GM12878 (cell line): ENCODE results near the gene EVI5L. TPM values are rescaled to one million over a fixed set of nuclear protein-coding genes. Genes with fewer than 3 reads are reported as not detected.

Source experiments
- ATAC-seq: fragments of 200-7000 bp; cut with Tn5 transposase; 3 replicates; pipeline ENCODE4 v1.9.1; 2020; ENCODE audit warnings: mild to moderate bottlenecking, moderate library complexity
- BruUV-seq: library from RNA; stranded (reverse); fragments of 400-500 nt; replicated peaks from 2 replicates; lab custom pipeline; 2021; lab: Mats Ljungman, UMichigan
- CTCF ChIA-PET: fragments of 300-600 bp; sonication (Branson Sonifier 250); formaldehyde crosslinking; extraction: SDS; loops from one replicate; lab custom pipeline; 2021; ENCODE audit warnings: inconsistent platforms; lab: Yijun Ruan, JAX
- POLR2A ChIA-PET: fragments of 350-600 bp; formaldehyde crosslinking; extraction: SDS; loops from one replicate; lab custom pipeline; 2021; ENCODE audit warnings: inconsistent platforms; lab: Charles Lee
- RAD21 ChIA-PET: fragments of 300-600 bp; sonication (Branson Sonifier 250); formaldehyde crosslinking; loops from one replicate; lab custom pipeline; 2023; ENCODE audit warnings: antibody characterized with exemption; ENCODE audit not compliant: unreplicated experiment; lab: Charles Lee
- SMC1A ChIA-PET: fragments of 300-600 bp; sonication (Branson Sonifier 250); formaldehyde crosslinking; loops from one replicate; lab custom pipeline; 2023; ENCODE audit not compliant: unreplicated experiment, uncharacterized antibody; lab: Charles Lee
- DNase-seq: peaks from one replicate; pipeline ENCODE4 v3.0.0-alpha.2; 2011; ENCODE audit warnings: low read depth, low spot score
- FAIRE-seq: peaks from 3 replicates; lab custom pipeline; 2011; peaks lifted over from hg19 to GRCh38; lab: Jason Lieb, UNC
- H2AFZ ChIP-seq: 2 replicates; pipeline ENCODE4 v1.6.0; 2011; ENCODE audit warnings: low read depth, low read length, control low read depth; ENCODE audit not compliant: control insufficient read depth
- H3K27ac ChIP-seq: 2 replicates; pipeline ENCODE4 v1.5.1; 2011; ENCODE audit warnings: control low read depth; ENCODE audit not compliant: control insufficient read depth, insufficient read depth
- H3K27me3 ChIP-seq, 2 experiments: replicated peaks in 1 of 2; 2 replicates each; pipeline versions ENCODE4 v1.6.0 to v1.6.1; 2011; ENCODE audit warnings: low read length in 1 of 2; ENCODE audit not compliant: control insufficient read depth in 2 of 2, insufficient read depth in 2 of 2
- H3K36me3 ChIP-seq, 2 experiments: 2 replicates each; pipeline ENCODE4 v1.5.1; 2011; ENCODE audit warnings: low read length in 1 of 2; ENCODE audit not compliant: control insufficient read depth in 2 of 2, insufficient read depth in 2 of 2
- H3K4me1 ChIP-seq: 2 replicates; pipeline ENCODE4 v1.6.1; 2011; ENCODE audit warnings: mild to moderate bottlenecking, low read length, moderate library complexity, mixed read lengths; ENCODE audit not compliant: control insufficient read depth, insufficient read depth
- H3K4me2 ChIP-seq: 2 replicates; pipeline ENCODE4 v1.6.0; 2011; ENCODE audit warnings: control low read depth; ENCODE audit not compliant: control insufficient read depth, insufficient read depth
- H3K4me3 ChIP-seq: fragments of 200-600 bp; sonication (generic); 2 replicates; pipeline ENCODE4 v1.5.1; 2016
- H3K79me2 ChIP-seq: 2 replicates; pipeline ENCODE4 v1.6.0; 2011; ENCODE audit warnings: low read length; ENCODE audit not compliant: control insufficient read depth, insufficient read depth
- H3K9ac ChIP-seq: 2 replicates; pipeline ENCODE4 v1.8.0; 2011; ENCODE audit warnings: low read length, control low read depth, mixed read lengths; ENCODE audit not compliant: control insufficient read depth, insufficient read depth
- H3K9me3 ChIP-seq: replicated peaks from 3 replicates; pipeline ENCODE4 v1.5.1; 2011; ENCODE audit warnings: mild to moderate bottlenecking, low read length; ENCODE audit not compliant: control insufficient read depth, insufficient read depth
- H4K20me1 ChIP-seq: 2 replicates; pipeline ENCODE4 v1.6.0; 2011; ENCODE audit not compliant: control insufficient read depth, insufficient read depth
- BCLAF1 ChIP-seq: fragments of 450-650 bp; IDR thresholded peaks from 2 replicates; pipeline ENCODE4 v1.6.1; 2017; ENCODE audit warnings: antibody characterized with exemption, mild to moderate bottlenecking, moderate library complexity
- CBX3 ChIP-seq: fragments of 200-600 bp; sonication (generic); IDR thresholded peaks from 2 replicates; pipeline ENCODE4 v1.6.1; 2016; ENCODE audit warnings: low read depth, borderline replicate concordance
- CHD2 ChIP-seq: IDR thresholded peaks from 2 replicates; pipeline ENCODE4 v1.6.1; 2011; ENCODE audit warnings: low read depth, low read length, improper control_type of control experiment, borderline replicate concordance
- FOXM1 ChIP-seq: IDR thresholded peaks from 2 replicates; pipeline ENCODE4 v1.6.1; 2012; ENCODE audit warnings: low read depth, mild to moderate bottlenecking, inconsistent platforms, low read length, moderate library complexity
- RB1 ChIP-seq: fragments of 450-650 bp; formaldehyde crosslinking; IDR thresholded peaks from 2 replicates; pipeline ENCODE4 v1.6.1; 2017; ENCODE audit warnings: mild to moderate bottlenecking, borderline replicate concordance
- SMAD1 ChIP-seq: fragments of 450-650 bp; IDR thresholded peaks from 2 replicates; pipeline ENCODE4 v1.6.1; 2018; ENCODE audit warnings: mild to moderate bottlenecking, low read depth; ENCODE audit not compliant: partially characterized antibody
- TAF1 ChIP-seq: IDR thresholded peaks from 2 replicates; pipeline ENCODE4 v1.6.1; 2011; ENCODE audit warnings: mild to moderate bottlenecking, low read depth, low read length, borderline replicate concordance
- ZBTB33 ChIP-seq: fragments of 450-650 bp; IDR thresholded peaks from 2 replicates; pipeline ENCODE4 v1.6.1; 2017; ENCODE audit warnings: mild to moderate bottlenecking
- ZNF217 ChIP-seq: fragments of 450-650 bp; IDR thresholded peaks from 2 replicates; pipeline ENCODE4 v1.6.1; 2017; ENCODE audit warnings: antibody characterized with exemption, mild to moderate bottlenecking
- ZNF24 ChIP-seq: fragments of 450-650 bp; IDR thresholded peaks from 2 replicates; pipeline ENCODE4 v1.6.1; 2017; ENCODE audit warnings: antibody characterized with exemption, mild to moderate bottlenecking
- ZNF592 ChIP-seq: fragments of 450-650 bp; IDR thresholded peaks from 2 replicates; pipeline ENCODE4 v1.6.1; 2017; ENCODE audit warnings: mild to moderate bottlenecking, moderate library complexity
- WGBS: methylation state at CpG from one replicate; pipeline ENCODE4 v1.1.6; 2016; ENCODE audit warnings: low lambda C conversion rate; ENCODE audit not compliant: insufficient replicate concordance, insufficient coverage; ENCODE audit errors: missing lambda C conversion rate; 5-methylcytosine and 5-hydroxymethylcytosine counted together
- in situ Hi-C: fragments of 300-500 bp; cut with MboI; formaldehyde crosslinking; loops from 9 replicates; pipeline ENCODE4 v1.14.3; 2018; ENCODE audit warnings: mixed read lengths
- intact Hi-C: fragments of 100-400 bp; cut with micrococcal nuclease; formaldehyde crosslinking; loops from one replicate; pipeline ENCODE4 v1.14.2; 2022; ENCODE audit not compliant: unreplicated experiment
- polyA plus RNA-seq, 11 experiments: library from polyadenylated mRNA; depleted of rRNA in 4 of 11; unstranded in 6 of 11; stranded (reverse) in 5 of 11; fragments of >200 nt; fragmentation: Nextera tagmentation in 4 of 11; fragmentation: Illumina TruSeq in 1 of 11; extraction: Ambion mirVana in 4 of 11; extraction: Trizol in 1 of 11; gene quantifications; 1 replicate in 1 of 11; 2 replicates in 10 of 11; pipeline versions ENCODE4 v1.2.1 to v1.2.3, GENCODE V29; 2011 to 2016; ENCODE audit warnings: inconsistent platforms in 2 of 11, missing spikeins in 2 of 11, low read depth in 1 of 11
- total RNA-seq, 4 experiments: library from RNA; depleted of rRNA in 3 of 4; stranded (reverse); fragments of >200 nt in 3 of 4; fragmentation: Illumina TruSeq in 1 of 4; extraction: Trizol in 1 of 4; gene quantifications; 2 replicates each; pipeline versions ENCODE4 v1.2.1 to v1.2.3, GENCODE V29; 2013 to 2021

The EVI5L gene
- total and polyA plus RNA-seq, 10 of the 15 experiments (the other 5 are each of a cell fraction or from before 2014, with no cell fraction given), result 0.23 to 13.8 (median 5.0) TPM

GRCh38 chr19:7795555-7796161, 34.4 kb upstream of the EVI5L start (continued):
- TF ChIP-seq ZNF592, result no peak
- TF ChIP-seq RB1, result no peak
- no peak for TF ChIP-seq ZNF217
- no peak for TF ChIP-seq FOXM1
- TF ChIP-seq CHD2, result no peak

GRCh38 chr19:7799640-7800355, 30.2 kb upstream of the EVI5L start:
- Histone ChIP-seq H4K20me1 (no peaks in the 10 kb centered on the region), H3K36me3 (no peaks in the 10 kb centered on the region), H3K9ac (no peak overlapping the region; the same call in 1 of the 2 replicates), H3K4me1 (0 out of 2 replicates have a peak, but pooled peaks cover 3% of the 10 kb centered on the region), H3K4me3 (peak overlapping the region; percentile 9; the same call in 1 of the 2 replicates), H3K27ac (no peak overlapping the region), H2AFZ (peak overlapping the region; percentile 74), H3K27me3 (no peaks in the 10 kb centered on the region), H3K9me3 (peaks cover 6% of the 10 kb centered on the region; the same call in 2 of the 3 replicates), H3K4me2 (peak overlapping the region; percentile 84), H3K79me2 (no peaks in the 10 kb centered on the region)
- DNase-seq (no peak), FAIRE-seq (no peak), ATAC-seq (peak; percentile 88)
- RAD21 ChIA-PET, result interaction anchor here (0.6 to 3.9 kb wide), 30 partner anchors 10 to 697 kb away, joined by 3 to 48 read pairs (median 4); partner anchors contain the start of genes MCEMP1, MCOLN1, PET100 and TRAPPC5
- SMC1A ChIA-PET, result interaction anchor here (0.6 to 3.9 kb wide), 29 partner anchors 12 to 558 kb away, joined by 3 to 24 read pairs (median 4); partner anchors contain the start of genes MCEMP1 and TRAPPC5
- CTCF ChIA-PET, result interaction anchor here (0.6 to 4.5 kb wide), 29 partner anchors 9 to 698 kb away, joined by 3 to 42 read pairs (median 5); partner anchors contain the start of genes MCEMP1, RETN and TRAPPC5
- intact Hi-C loops (loop anchor here (1.0 to 10.0 kb wide), 6 partner anchors 19 to 415 kb away; no protein-coding TSS in a partner anchor), in situ Hi-C loops (loop anchor here (5.0 kb wide), 1 partner anchor 232 kb away; no protein-coding TSS in a partner anchor)
- POLR2A ChIA-PET, result interaction anchor here (0.6 to 1.9 kb wide), 7 partner anchors 26 to 231 kb away, joined by 3 to 9 read pairs (median 3); partner anchors contain the start of genes FCER2 and TRAPPC5
- BruUV-seq, result no TSS peak
- 6% methylated on average over 34 of the region's 34 CpGs for WGBS
- TF ChIP-seq TAF1 (no peak), SMAD1 (no peak), CBX3 (no peak), ZBTB33 (no peak), ZNF24 (peak; percentile 61; the same call in 1 of the 2 replicates), BCLAF1 (no peak)
